GM18499 (cell line): ENCODE measurements around the gene DNASE2B.

Source experiments
- ATAC-seq: cut with Tn5 transposase; IDR thresholded peaks from one replicate; pipeline ENCODE4 v1.9.1; 2021; ENCODE audit warnings: moderate number of reproducible peaks; ENCODE audit not compliant: insufficient read depth, unreplicated experiment

Gene DNASE2B

DNA sequence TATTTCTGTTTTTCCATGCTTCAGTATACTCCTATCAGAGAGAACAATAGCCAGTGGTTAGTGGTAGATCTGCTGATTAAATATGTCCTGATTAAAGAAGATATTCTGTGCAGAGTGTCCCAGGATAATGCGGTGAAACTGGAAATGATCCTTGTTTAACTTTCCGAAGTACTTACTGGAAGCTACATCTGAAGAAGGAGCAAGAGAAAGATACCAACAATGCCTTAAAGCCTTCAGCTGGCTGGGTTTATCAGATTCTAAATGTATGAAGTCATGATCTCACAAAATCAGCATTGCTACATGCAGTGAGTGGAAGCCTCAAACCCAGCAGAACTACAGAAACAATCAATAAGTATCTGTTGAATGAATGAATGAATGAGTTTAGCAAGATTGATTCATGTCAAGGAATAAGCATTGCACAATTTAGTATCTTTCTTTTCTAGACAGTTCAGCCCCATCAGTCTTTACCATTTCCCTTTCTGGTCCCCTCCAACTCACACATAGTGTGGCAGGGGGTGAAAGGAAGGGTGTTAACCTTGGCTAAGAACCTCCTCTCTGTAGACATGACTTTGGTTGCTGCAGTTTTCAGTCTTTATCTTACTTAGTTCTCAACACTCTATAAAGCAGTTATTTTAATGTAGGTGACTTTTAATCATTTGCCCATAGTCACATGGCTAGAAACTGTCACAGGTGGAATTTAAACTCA lies 24.7 kb upstream of the DNASE2B start:
- ATAC-seq = no peak

DNA sequence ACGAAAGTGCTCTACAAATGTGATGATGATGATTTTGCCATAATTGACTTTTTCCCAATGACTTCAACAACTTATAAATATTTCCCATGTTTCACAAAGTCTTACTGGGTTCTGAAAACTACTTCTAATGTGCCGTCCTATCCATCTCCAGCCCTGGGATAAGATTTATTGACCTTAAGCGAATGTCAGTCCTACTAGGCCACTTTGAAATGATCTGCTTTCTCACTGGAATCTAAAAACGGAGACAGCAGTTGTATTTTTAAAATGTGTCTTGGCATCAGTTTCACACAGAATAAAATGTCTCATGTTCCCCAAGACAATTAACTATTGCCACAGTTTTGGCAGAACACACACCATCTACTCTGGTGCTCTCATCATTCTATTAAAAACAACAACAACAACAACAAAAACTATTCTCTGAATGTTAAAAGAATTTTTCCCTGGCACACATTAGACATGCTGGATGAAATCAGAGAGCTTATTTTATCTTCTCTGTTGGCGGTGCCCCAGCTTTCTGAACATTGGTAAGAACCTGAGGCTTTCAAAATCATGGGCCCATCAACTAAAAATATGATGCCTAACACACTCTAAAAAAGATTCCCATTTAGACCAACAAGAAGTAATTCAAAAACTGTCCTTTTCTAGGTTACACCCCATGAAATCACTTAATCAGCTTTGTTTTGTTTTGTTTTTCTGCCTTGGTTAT lies 23.1 kb upstream of the DNASE2B start:
- ATAC-seq = no peak

DNA sequence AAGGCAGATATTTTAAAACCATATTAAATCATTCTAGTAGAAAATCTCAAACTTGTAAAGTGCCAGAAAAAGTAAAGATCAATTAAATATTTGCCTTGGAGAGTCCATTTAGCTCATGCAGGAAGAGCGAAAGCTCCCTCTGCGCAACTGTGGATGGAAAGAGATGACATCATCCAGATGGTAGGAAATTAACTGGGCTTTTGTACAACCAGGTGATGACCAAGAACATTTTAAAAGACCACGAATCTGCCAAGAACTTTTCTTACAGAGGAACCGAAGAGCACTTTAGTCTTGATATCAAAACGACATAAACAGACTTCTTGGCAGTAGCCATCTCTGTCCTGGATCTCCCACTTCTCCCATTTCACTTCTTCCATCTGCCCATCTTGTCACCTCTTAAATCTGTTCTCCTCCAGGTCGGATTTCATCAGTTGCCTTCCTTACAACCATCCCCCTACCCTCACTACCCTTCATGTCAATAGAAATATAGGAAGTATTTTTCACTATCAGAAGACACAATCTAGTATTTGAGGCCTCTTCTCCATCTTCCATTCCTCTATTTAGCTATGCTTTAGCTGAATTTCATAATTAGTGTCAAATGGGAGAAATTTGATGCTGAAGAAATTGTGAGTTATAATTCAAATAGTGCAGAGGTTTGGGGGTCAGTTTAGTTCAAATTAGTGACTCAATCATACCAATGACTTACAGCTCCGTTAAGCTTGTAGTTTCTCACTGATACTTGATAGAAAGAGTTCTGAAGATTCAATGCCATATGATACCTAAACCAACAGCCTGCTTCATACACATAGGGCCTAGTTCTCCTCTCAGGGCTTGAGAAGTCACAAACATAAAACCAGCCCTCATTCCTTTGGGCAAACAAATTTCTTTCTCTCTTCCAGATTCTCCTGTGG lies 22.0 kb upstream of the DNASE2B start:
- ATAC-seq = no peak

DNA sequence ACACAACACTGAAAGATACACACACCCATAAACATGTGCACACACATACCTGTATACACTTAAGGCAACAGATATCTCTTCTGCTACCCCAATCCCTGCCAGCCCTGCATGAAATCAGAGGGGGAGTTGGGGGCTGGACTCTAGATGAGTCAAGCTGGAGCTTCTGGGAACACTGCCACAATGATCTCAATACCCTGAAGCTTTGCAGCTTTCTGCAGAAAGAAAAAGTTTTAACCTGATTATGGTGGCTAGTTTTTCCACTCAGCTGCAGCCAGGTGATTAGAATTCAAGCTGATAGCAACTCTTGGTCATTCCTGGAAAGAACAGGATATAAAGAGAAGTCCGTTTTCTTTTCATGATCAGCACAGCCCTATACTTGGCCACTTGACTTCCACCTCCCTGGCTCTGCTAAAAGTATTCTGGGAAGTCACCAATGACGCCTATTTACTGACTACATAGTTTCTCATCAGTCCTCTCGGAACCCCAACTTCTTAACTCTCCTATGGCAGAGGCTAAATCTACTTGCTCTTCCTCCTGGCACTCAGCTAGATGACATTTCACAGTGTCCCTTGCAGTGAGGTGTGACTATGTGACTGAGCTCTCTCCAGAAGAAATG lies 20.7 kb upstream of the DNASE2B start:
- ATAC-seq = no peak

- ATAC-seq = no peak
Observed at GRCh38 chr1:84379138-84379916, 19.0 kb upstream of the DNASE2B start.

DNA sequence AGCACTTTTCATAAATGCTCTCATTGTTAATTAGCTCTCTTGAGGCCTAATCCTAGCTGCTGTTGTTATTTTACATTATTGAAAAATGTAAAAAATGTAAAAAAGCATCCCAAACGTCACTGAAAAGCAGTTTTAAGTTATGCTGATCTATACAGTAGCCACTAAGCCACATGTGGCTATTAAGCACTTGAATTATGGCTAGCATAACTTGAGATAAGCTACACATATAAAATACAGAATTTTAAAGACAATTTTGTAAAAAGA lies 18.4 kb upstream of the DNASE2B start:
- ATAC-seq = no peak

DNA sequence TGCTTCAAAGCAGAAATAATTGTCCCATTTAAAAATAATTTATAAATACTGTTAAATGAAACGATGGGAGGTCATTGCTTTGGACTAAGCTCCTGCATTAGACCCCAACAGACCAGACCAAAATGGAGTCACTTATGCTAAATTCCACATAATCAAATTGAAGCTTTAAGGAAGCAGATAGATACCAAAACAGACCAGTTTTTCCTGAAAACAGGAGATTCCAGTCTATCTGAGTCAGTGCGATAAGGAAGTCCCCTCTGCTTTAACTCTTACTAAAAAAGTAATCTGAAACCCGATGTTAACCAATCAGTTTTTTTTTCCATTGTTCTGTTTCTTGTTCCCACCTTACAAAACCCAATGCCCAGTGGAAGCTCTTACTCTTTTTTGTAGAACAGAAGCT lies 16.2 kb upstream of the DNASE2B start:
- no peak for ATAC-seq

GRCh38 chr1:84385347-84385746 lies 12.9 kb upstream of the DNASE2B start:
- ATAC-seq = no peak

DNA sequence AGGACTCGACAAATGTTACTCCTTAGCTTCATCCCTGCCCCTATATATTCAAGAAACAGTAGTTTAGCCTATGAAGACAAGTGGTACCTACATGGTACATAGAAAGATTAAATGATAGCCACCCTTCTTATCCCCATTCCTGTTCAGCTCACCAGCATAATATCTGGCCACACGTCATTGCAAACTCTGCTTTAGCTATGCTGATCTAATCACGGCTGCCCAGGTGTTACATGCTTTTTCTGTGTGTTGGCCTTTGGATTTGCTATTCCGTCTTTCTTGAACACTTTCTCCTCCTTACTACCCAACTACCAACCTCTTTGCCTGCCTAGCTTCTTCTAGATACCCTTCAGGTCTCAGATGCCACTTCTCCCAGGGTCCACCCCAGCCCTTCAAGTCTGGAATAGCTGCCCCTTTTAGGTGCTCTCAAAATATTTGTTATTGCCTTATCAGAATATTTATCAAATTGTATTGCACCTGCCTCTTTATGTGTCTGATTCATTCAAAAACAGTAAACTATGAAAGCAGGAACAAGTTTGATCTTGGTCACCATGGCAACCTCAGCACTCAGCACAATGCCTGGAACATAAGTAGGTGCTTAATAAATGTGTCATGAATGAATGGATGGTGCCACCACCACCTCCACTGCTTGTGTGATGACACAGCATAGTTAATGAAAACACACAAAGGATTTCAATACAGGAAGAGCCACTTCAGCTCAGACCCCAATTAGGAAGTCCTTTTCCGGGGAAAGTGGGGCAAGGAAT lies 11.4 kb upstream of the DNASE2B start:
- ATAC-seq = no peak

- ATAC-seq = no peak
Observed at GRCh38 chr1:84387480-84388163, 10.7 kb upstream of the DNASE2B start.

DNA sequence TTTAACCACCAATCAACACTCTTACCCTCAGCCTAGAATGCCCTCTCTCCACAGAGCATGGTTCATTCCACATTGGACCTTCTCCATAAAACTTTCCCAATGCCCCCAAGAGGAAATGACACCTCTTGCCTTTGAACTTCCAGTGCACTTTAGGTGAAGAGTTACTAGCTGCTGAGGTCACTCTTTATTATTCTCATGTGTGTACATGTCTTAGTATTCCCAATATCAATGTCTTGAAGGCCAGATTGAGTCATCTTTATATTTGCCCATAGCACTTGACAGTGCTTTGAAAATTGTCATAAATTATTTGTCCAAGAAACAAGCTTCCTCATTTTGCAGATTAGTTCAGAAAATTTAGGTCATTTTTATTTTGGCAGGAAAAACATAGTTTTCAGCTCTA lies 8.1 kb upstream of the DNASE2B start:
- ATAC-seq = no peak

DNA sequence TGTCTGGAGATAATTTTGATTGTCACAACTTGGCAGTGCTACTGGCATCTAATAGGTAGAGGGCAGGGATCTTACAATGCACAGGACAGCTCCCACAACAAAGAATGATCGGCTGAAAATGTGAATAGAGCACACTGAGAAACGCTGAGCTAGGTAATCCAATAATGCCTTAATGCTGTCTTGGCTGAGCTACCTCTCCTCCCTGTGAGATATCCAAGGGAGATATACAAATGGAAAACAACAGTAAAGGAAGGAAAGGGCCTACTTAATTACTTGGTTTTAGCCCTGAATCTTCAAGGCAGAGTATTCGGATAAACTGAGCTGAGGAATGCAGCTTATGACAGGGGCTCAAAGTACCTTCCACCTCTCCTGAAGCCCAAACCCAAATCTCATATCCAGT lies 2.9 kb downstream of the DNASE2B start:
- ATAC-seq = no peak

DNA sequence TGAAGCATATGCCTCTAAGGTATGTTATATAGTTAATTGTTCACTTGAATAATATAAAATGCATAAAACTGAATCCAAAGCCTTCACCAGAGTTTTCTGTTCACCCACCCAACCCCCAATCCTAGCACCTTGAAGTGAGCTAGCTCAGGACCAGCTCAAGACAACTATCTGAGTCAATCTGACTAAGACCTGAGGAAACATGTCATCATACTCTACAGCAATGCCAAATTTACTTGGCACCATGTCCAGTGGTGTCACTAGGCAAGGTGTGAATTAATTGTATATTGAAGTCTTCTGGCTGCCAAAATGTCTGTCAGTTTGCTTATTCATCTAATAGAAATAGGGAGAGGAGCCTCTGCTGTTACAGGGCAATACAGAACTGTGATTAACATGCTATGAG lies 3.8 kb downstream of the DNASE2B start:
- ATAC-seq = no peak

DNA sequence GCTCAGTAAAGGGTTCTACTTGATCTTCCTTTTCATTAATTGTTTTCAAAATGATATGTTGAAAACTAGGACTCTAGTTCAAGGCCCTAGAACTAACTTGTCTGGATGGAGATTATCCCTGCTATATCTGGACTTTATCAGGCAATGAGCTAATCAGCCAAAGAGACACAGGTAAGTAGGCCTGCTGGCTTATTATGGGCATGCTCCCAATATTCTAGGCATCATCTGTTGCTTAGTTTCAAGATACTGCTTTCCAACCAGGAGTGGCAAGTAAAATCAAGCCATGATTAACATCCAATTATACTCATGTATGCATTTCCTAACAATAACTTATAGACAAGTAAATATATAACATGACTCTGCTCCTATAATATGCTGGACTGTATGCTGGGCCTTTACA lies 4.2 kb downstream of the DNASE2B start:
- no peak for ATAC-seq

GRCh38 chr1:84403347-84403746 lies 5.1 kb downstream of the DNASE2B start:
- no peak for ATAC-seq

DNA sequence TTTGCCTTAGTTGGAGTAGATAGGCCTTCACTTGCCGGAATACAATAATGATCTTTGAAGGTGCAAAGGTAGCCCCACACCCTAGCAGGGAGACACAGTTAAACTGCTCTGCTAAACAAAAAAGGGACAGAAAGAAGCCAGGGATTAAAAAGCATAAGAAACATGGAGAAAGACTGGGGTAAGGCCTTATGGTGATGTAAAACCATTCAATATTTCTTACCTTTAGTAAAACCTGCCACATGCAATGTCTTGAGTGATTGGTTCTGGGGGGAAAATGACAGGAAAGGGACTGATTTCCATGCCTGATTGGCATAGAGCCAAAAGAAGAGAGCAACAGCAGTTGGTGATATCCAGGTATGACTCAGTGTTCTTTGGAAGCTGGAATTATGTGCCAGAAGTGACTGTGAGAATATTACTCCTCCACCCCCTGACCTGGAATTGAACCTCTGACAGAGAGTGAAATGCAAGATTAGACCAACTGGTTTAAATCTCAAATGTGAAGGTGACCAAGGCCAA lies 8.1 kb downstream of the DNASE2B start:
- ATAC-seq = no peak

DNA sequence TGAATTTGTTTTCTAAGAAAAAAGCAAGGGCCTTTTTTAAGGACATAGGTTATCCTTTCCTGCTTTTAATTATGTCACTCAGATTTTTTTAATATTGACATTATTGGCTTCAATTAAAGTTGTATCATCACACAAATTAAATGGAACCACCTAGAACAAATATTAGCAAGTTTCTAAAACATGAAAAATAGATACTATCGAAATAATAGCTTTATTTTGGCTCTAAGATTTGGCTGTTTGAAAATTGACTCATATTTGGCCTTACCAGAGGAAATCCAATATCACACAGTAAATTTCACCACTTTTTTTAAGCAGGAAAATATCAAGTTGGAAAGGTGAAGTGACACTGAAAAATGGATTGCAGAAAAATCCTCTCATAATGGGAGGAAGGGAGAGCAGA lies 9.2 kb downstream of the DNASE2B start:
- ATAC-seq = no peak

- ATAC-seq = no peak
Observed at GRCh38 chr1:84407958-84408422, 9.7 kb downstream of the DNASE2B start.

GRCh38 chr1:84409888-84410287 lies 11.6 kb downstream of the DNASE2B start:
- ATAC-seq = no peak
